Glutamatergic neuron (in vitro differentiated cells): ENCODE measurements around the gene IFT20. TPM values are rescaled to one million over a fixed set of nuclear protein-coding genes. Genes with fewer than 3 reads are reported as not detected.
"Not testable (repeated sequence)": the region's sequence is repeated elsewhere in the genome, so short reads cannot be mapped to it uniquely, and the experiment has no call there.

Source experiments
- DNase-seq: peaks from one replicate; pipeline ENCODE4 v3.0.0; 2022
- H3K27ac Mint-ChIP-seq: one replicate; pipeline ENCODE4 v1.8.0; 2020; ENCODE audit warnings: mild to moderate bottlenecking, mixed read lengths, inconsistent platforms; ENCODE audit not compliant: unreplicated experiment
- H3K27me3 Mint-ChIP-seq: one replicate; pipeline ENCODE4 v1.8.0; 2020; ENCODE audit warnings: mild to moderate bottlenecking, moderate library complexity, mixed read lengths, inconsistent platforms; ENCODE audit not compliant: unreplicated experiment
- H3K36me3 Mint-ChIP-seq: one replicate; pipeline ENCODE4 v1.8.0; 2020; ENCODE audit warnings: mild to moderate bottlenecking, mixed read lengths, inconsistent platforms; ENCODE audit not compliant: unreplicated experiment
- H3K4me1 Mint-ChIP-seq: one replicate; pipeline ENCODE4 v1.8.0; 2020; ENCODE audit warnings: mild to moderate bottlenecking, low read depth, mixed read lengths, inconsistent platforms; ENCODE audit not compliant: unreplicated experiment
- H3K4me3 Mint-ChIP-seq: one replicate; pipeline ENCODE4 v1.8.0; 2020; ENCODE audit warnings: mild to moderate bottlenecking, mixed read lengths, inconsistent platforms; ENCODE audit not compliant: unreplicated experiment
- H3K9me3 Mint-ChIP-seq: one replicate; pipeline ENCODE4 v1.8.0; 2020; ENCODE audit warnings: mild to moderate bottlenecking, moderate library complexity, mixed read lengths, inconsistent platforms; ENCODE audit not compliant: unreplicated experiment
- total RNA-seq: library from RNA; stranded (reverse); fragmentation: NEBNext Ultra II Directional; extraction: Animal tissue kit (Norgen Biotek cat#: 25700); gene quantifications from one replicate; pipeline ENCODE4 v1.2.1, GENCODE V29; 2021; ENCODE audit not compliant: unreplicated experiment
- TF ChIP-seq, protein P1 (sequence below): fragments of 200-600 bp; sonication (generic); IDR thresholded peaks from one replicate; pipeline ENCODE4 v1.5.0; 2021; ENCODE audit not compliant: partially characterized antibody, unreplicated experiment

Gene IFT20
- total RNA-seq, 1 donor from 2014 or later, result 43.9 TPM

DNA sequence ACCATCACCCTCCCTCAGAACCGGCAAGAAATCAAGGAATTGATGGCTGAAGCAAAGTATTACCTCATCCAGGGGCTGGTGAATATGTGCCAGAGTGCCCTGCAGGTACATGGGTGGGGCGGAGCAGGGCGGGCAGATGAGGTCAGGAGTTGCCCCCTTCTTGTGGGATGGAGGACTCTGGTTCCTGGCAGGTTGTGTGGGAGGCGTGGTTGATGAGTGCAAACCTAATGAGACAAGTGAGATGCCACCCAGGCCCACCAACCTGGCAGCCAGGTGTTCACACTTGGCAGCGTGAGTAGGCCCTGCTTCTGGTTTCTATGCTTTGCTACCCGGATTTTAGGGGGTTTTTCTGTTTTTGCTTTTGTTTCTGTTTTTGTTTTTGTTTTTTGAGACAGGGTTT is 5.1 kb upstream of the IFT20 start:
- H3K27ac Mint-ChIP-seq, result no peak overlapping the region
- no peak overlapping the region for H3K4me3 Mint-ChIP-seq
- no peak for DNase-seq
- no peaks in the 10 kb centered on the region for H3K36me3 Mint-ChIP-seq
- TF ChIP-seq, protein P1, sequence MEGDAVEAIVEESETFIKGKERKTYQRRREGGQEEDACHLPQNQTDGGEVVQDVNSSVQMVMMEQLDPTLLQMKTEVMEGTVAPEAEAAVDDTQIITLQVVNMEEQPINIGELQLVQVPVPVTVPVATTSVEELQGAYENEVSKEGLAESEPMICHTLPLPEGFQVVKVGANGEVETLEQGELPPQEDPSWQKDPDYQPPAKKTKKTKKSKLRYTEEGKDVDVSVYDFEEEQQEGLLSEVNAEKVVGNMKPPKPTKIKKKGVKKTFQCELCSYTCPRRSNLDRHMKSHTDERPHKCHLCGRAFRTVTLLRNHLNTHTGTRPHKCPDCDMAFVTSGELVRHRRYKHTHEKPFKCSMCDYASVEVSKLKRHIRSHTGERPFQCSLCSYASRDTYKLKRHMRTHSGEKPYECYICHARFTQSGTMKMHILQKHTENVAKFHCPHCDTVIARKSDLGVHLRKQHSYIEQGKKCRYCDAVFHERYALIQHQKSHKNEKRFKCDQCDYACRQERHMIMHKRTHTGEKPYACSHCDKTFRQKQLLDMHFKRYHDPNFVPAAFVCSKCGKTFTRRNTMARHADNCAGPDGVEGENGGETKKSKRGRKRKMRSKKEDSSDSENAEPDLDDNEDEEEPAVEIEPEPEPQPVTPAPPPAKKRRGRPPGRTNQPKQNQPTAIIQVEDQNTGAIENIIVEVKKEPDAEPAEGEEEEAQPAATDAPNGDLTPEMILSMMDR, result no peak
- peaks cover 5% of the 10 kb centered on the region for H3K4me1 Mint-ChIP-seq
- peaks cover 10% of the 10 kb centered on the region for H3K9me3 Mint-ChIP-seq
- H3K27me3 Mint-ChIP-seq, result peaks cover 5% of the 10 kb centered on the region

DNA sequence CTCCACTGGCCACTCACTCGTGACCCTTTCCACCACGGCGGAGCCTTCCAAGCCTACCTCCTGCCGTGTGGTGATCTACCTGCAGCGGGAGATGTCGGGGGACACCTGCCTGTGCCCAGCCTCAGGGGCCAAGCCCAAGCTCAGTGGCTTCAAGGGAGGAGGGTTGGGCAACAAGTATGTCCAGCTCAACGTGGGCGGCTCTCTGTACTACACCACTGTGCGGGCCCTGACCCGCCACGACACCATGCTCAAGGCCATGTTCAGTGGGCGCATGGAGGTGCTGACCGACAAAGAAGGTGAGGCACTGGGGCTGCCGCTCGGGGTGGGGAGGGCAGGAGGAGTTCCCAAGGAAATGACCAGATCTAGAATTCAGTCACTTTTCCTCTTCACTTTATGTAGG is 4.2 kb upstream of the IFT20 start:
- H3K4me1 Mint-ChIP-seq, result peaks cover 8% of the 10 kb centered on the region
- peaks cover 15% of the 10 kb centered on the region for H3K9me3 Mint-ChIP-seq
- H3K4me3 Mint-ChIP-seq, result peak overlapping the region; percentile 20
- no peak for DNase-seq
- peaks cover 10% of the 10 kb centered on the region for H3K27me3 Mint-ChIP-seq
- H3K36me3 Mint-ChIP-seq, result no peaks in the 10 kb centered on the region
- peak overlapping the region; percentile 12 for H3K27ac Mint-ChIP-seq
- TF ChIP-seq, protein P1, result no peak

DNA sequence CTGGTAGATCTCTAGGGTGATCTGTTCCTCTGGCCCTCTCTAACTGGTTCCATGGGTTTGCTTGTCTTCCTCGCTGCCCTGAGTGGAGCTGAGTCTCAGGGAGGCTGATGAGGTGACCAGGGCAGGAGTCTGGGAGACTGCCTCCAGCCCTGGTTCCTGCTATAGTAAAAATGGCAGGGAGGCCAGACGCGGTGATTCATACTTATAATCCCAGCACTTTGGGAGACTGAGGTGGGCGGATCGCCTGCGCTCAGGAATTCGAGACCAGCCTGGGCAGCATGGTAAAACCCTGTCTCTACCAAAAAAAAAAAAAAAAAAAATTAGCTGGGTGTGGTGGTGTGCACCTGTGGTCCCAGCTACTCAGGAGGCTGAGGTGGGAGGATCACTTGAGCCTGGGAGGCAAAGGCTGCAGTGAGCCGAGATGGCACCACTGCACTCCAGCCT is 3.5 kb upstream of the IFT20 start:
- Mint-ChIP-seq H3K27ac (peak overlapping the region; percentile 50), H3K4me1 (peaks cover 13% of the 10 kb centered on the region), H3K4me3 (peak overlapping the region; percentile 46), H3K9me3 (peaks cover 20% of the 10 kb centered on the region), H3K27me3 (peaks cover 12% of the 10 kb centered on the region)
- not testable (repeated sequence) for DNase-seq, H3K36me3 Mint-ChIP-seq

DNA sequence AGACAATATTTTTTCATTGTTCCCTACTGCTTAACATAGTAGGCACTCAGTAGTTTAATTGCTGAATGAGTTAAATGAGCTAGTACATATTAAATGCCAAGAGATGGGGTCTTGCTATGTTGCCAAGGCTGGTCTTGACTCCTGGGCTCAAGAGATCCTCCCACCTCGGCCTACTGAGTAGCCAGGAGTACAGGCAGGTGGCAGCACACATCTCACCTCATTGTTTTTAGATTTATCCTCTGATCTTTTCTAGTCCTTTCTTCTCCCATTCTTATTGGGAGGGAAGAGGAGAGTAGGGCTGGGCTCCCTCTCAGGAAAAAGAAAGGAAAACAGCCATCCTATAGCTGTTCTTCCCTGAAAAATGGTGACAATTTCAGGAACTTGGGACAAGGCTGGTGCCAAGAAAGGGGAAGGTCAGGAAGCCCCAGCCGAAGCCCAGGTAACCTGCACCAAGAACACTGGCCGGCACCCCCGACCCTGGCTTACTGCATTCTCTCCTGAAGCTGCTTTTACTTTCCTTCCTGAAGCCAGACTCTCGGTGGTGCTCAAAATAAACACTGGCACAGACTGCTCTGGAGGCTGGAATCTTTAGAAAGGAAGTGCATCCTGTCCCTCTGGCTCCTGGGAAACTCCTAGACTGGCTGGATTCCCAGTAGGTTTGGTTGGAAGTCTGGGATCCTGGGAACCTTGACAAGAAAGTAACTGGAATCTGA is 2.9 kb upstream of the IFT20 start:
- TF ChIP-seq, protein P1, result no peak
- Mint-ChIP-seq H3K9me3 (peaks cover 20% of the 10 kb centered on the region), H3K27ac (peak overlapping the region; percentile 64), H3K4me1 (peaks cover 14% of the 10 kb centered on the region), H3K36me3 (no peaks in the 10 kb centered on the region), H3K4me3 (peak overlapping the region; percentile 99), H3K27me3 (peaks cover 12% of the 10 kb centered on the region)
- no peak for DNase-seq

DNA sequence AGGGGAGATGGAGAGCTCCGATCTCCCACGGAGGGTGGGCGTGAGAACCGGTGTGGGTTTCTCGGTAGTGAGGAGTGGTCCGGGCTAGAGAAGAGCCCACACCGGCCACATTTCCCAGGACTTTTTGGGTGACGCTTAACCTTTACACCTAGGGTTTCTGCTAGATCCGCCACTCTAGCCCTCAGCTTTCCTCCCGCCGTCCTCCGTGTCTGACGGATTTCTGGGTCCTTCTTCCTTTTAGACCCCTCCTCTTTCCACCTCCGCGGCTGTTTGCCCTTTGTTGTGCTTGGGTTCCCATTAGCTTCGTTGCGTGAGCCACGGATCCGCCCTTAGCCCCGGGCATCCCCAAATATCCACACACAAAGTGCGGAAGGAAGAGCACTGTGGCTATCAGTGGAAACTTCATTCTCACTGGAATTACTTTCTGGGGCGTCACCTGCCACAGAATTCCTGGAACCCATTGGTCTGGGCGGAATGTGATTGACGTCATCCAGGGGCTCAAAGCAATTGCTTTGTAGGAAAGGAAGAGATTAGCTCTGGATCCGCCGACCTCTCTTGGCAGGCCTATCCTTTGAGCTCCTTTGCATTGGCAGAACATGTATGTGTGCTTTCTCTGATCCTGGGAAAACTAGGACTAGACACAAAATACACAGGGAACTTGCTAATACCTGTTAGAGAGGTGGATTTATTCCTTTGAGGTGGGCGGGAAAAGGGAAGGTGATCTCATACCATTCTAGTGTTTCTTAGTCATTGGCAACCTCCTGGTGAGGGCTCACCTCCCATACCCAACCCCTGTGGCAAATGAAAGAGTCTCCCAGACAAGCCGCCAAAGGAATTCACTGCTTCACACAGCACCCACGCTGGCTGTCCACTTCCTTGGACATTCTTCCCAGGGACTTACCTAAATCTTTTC is 943 bp upstream of the IFT20 start:
- Mint-ChIP-seq H3K4me3 (peak overlapping the region; percentile 99), H3K27me3 (peaks cover 12% of the 10 kb centered on the region), H3K36me3 (no peaks in the 10 kb centered on the region), H3K27ac (peak overlapping the region; percentile 99), H3K4me1 (peaks cover 14% of the 10 kb centered on the region), H3K9me3 (peaks cover 20% of the 10 kb centered on the region)
- DNase-seq, result peak; percentile 56
- TF ChIP-seq, protein P1, result no peak
